ENCODE data around the gene XPO1. TPM values are rescaled to one million over a fixed set of nuclear protein-coding genes. Genes with fewer than 3 reads are reported as not detected.

The XPO1 gene
- total RNA-seq, 4 donors from 2014 or later, result 148 to 444 (median 323) TPM

GRCh38 chr2:61575447-61575859, 37.3 kb upstream of the XPO1 start:
- no peaks in the 10 kb centered on the region for H3K9me3 ChIP-seq
- TF ChIP-seq POLR2A (IDR thresholded peaks at IDR 0.05) (no peak), CTCF (IDR thresholded peaks at IDR 0.05) (no peak)
- no peak overlapping the region for H3K27ac ChIP-seq
- DNase-seq, result no peak
- no peak overlapping the region for H3K4me3 ChIP-seq
- no peaks in the 10 kb centered on the region for H3K36me3 ChIP-seq
- H3K4me1 ChIP-seq, result no peaks in the 10 kb centered on the region
- no peaks in the 10 kb centered on the region for H3K27me3 ChIP-seq
- intact Hi-C loops (cut with DNase I; ENCODE audit: low total_unique reads), result no loop called here

- Histone ChIP-seq H3K9me3 (no peaks in the 10 kb centered on the region), H3K36me3 (no peaks in the 10 kb centered on the region), H3K4me1 (no peaks in the 10 kb centered on the region), H3K27ac (no peak overlapping the region), H3K27me3 (no peaks in the 10 kb centered on the region), H3K4me3 (no peak overlapping the region)
- DNase-seq, result no peak
- intact Hi-C loops (cut with DNase I; ENCODE audit: low total_unique reads), result no loop called here
- TF ChIP-seq POLR2A (IDR thresholded peaks at IDR 0.05) (no peak), CTCF (IDR thresholded peaks at IDR 0.05) (no peak)
These were observed 28.4 kb upstream of the XPO1 start for GRCh38 chr2:61566566-61566965.

- Histone ChIP-seq H3K36me3 (no peaks in the 10 kb centered on the region), H3K9me3 (no peaks in the 10 kb centered on the region), H3K4me3 (no peak overlapping the region), H3K27ac (no peak overlapping the region), H3K4me1 (no peaks in the 10 kb centered on the region), H3K27me3 (no peaks in the 10 kb centered on the region)
- intact Hi-C loops (cut with DNase I; ENCODE audit: low total_unique reads), result no loop called here
- no peak for DNase-seq
- TF ChIP-seq POLR2A (IDR thresholded peaks at IDR 0.05) (no peak), CTCF (IDR thresholded peaks at IDR 0.05) (no peak)
These were observed 24.5 kb upstream of the XPO1 start for GRCh38 chr2:61562615-61563014.

- Histone ChIP-seq H3K36me3 (no peaks in the 10 kb centered on the region), H3K27ac (no peak overlapping the region), H3K4me3 (no peak overlapping the region), H3K27me3 (no peaks in the 10 kb centered on the region), H3K4me1 (no peaks in the 10 kb centered on the region), H3K9me3 (no peaks in the 10 kb centered on the region)
- intact Hi-C loops (cut with DNase I; ENCODE audit: low total_unique reads), result no loop called here
- DNase-seq, result no peak
- no peak for TF ChIP-seq CTCF (IDR thresholded peaks at IDR 0.05)
- no peak for TF ChIP-seq POLR2A (IDR thresholded peaks at IDR 0.05)
These were observed 20.0 kb upstream of the XPO1 start for GRCh38 chr2:61558160-61558559.

GRCh38 chr2:61557381-61557780, 19.2 kb upstream of the XPO1 start:
- Histone ChIP-seq H3K27me3 (no peaks in the 10 kb centered on the region), H3K27ac (no peak overlapping the region)

GRCh38 chr2:61554604-61555003, 16.4 kb upstream of the XPO1 start:
- Histone ChIP-seq H3K36me3 (no peaks in the 10 kb centered on the region), H3K27ac (no peak overlapping the region), H3K4me3 (no peak overlapping the region), H3K27me3 (no peaks in the 10 kb centered on the region), H3K9me3 (no peaks in the 10 kb centered on the region), H3K4me1 (no peaks in the 10 kb centered on the region)
- intact Hi-C loops (cut with DNase I; ENCODE audit: low total_unique reads), result no loop called here
- no peak for DNase-seq
- TF ChIP-seq POLR2A (IDR thresholded peaks at IDR 0.05), result no peak
- no peak for TF ChIP-seq CTCF (IDR thresholded peaks at IDR 0.05)

More at GRCh38 chr2:61557381-61557780, 19.2 kb upstream of the XPO1 start:
- no peaks in the 10 kb centered on the region for H3K9me3 ChIP-seq
- H3K4me1 ChIP-seq, result no peaks in the 10 kb centered on the region
- intact Hi-C loops (cut with DNase I; ENCODE audit: low total_unique reads), result no loop called here
- no peaks in the 10 kb centered on the region for H3K36me3 ChIP-seq
- TF ChIP-seq POLR2A (IDR thresholded peaks at IDR 0.05), result no peak
- DNase-seq, result no peak
- no peak overlapping the region for H3K4me3 ChIP-seq
